Measurements from ENCODE around the gene DDN.

The DDN gene

DNA sequence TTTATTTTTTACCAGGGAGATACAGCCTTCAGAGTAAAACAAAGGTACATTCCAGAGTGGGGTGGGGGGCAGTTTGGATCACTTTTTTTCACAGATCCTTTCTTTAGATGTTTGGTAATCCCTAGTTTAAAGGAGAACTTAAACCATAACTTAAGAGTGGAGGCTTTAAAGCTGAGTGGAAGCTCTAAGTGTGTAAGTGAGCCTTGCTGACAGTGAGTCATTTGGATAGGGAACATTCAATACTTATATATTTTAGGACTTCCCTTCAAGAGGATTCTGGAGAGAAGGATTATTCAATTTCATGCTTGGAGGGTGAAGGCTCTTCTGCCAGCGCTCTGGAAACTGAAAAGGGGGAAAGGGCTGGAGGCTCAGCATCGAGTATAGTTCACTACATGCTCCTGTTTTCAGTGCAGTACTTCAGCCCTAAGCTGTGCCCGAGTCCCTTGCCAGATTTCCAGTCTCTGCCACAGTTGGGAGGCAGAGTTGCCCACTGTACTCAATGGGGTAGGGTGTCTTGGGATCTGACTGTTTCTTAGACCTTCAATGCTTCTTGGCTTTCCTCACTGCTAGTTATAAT, 11.0 kb upstream of the DDN start:
- DNase-seq, result no peak

DNA sequence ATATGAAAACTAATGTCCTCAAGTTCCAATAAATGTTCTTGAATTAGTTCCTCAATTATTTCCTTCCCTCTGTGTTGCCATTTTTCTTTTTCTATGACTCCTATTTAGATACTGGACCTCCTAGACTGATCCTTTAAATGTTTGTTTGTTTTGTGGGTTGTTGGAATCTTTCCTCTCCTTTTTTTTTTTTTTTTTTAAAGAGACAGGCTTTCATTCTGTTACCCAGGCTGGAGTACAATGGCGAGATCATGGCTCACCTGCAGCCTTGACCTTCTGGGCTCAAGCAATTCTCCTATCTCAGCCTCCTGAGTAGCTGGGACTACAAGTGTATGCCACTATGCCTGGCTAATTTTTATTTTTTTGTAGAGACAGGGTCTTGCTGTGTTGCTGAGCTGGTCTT, 9.8 kb upstream of the DDN start:
- no peak for DNase-seq

- DNase-seq, result no peak
Measured at GRCh38 chr12:49000346-49000745, 1.2 kb upstream of the DDN start.

GRCh38 chr12:48998497-48999353, 450 bp downstream of the DDN start:
- no peak for DNase-seq

DNA sequence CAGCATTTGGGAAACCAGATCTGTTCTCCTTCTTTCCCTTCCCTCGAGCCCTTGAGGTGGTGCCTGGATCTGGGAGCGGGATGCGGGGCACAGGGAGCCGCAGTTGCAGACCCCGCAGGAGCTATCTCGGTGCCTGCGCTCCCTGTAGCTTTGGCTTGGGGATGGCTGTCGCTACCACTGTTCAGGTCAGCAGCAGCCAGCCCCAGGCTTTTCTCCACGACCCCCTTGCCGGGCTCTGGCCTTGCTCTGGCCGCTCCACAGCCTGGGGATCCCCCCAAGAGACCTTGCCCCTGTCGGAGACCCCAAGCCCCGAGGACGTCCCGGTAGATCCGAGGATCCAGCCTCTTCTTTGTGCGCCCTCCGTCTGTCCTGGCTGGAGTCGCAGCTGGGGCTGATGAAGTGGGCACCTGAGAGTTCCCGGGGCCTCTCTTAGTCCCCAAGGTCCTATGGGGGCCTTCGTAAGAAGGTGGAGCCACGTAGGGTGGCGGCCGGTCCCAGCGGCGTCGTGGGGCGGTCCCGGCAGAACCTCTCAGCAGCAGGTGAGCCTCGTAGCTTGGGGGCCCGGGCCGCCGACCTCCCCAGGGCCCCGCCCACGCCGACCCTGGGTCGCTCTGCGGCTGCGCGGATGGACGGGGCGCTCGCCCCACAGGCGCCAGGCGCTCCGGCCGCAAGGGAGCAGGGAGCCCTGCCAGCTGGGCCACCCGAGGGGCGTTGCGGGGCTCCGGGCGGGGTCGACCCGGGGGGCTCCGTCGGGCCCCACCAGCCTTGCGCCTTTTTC, 1.3 kb downstream of the DDN start:
- no peak for DNase-seq

DNA sequence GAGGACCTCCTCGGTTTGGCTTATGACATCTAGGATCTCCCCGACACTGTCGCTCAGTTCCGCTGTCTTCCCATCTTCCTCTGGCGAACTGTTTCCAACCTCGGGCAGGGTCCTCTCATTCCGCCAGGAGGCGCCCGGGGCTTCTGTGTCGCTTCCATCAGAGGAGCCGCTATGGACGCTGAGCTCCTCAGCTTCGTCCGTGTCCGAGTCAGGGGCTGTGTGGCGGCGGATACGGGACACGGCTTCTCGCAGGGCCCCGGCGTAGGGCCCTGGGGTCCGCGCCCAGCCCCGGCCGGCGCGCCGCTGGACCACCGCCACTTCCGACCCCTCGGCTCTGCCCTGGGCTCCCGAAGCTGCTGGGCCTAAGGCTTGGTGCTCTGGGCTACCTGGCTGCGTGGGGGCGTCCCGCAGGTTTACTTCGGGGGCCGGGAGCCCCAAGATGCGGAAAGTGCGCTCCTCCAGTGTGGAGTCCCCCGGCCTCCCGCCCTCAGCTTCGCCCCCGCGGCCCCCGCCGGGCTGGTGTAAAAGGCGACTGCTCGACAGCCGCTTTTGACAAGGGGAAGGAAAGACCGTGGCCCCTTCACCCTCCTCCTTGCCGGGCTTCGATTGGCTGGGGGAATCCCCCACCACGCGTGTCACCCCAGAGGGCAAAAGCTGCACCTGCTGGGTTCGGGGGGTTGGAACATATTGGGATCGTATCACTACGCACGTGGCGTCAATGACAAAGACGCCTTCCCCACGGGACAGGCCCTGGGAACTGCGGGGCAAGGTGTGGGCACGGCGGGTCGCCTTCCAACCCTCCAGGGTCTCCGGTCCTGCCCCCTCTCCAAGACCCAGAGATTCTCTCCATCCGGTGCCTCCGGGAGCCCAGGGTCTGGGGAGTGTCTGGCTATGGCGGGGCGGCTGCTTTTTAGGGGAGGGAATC, 2.1 kb downstream of the DDN start:
- DNase-seq, result peak; percentile 63

DNA sequence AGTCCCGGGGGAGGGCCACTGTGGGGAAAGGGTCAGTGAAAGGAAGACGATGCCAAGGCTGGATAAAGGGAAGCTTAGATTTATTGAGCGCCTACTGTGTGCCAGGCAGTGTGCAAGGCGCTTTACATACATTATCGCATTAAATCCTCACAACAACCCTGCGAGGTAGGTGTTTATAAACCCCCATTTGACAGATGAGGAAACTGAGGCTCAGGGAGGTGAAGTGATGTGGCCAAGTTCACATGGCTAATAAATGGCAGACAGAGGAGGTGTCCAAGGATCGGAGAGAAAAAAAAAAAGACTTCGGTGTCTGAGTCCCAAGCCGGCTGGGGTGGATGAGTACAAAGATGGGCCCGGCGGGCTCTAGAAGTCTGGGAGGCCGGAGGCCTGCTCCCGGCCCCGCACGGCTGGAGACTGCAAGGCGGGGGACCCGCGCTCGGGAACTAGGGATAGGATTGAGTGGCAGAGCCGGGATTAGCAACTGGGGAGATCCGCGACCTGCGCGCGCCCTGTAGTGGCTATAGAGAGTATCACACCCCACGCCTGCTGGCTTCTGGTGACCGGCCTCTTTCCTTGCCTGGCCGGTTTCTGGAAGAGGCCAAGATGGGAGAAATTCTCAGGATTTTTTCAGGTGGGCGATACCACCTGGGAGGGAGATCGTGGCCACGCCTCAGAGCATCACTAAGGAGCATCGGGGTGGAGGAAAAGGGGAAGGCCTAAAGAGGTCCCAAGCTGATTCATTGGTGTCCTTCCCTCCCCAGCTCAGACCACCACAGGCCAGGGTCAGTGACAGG, 3.9 kb downstream of the DDN start:
- no peak for DNase-seq

DNA sequence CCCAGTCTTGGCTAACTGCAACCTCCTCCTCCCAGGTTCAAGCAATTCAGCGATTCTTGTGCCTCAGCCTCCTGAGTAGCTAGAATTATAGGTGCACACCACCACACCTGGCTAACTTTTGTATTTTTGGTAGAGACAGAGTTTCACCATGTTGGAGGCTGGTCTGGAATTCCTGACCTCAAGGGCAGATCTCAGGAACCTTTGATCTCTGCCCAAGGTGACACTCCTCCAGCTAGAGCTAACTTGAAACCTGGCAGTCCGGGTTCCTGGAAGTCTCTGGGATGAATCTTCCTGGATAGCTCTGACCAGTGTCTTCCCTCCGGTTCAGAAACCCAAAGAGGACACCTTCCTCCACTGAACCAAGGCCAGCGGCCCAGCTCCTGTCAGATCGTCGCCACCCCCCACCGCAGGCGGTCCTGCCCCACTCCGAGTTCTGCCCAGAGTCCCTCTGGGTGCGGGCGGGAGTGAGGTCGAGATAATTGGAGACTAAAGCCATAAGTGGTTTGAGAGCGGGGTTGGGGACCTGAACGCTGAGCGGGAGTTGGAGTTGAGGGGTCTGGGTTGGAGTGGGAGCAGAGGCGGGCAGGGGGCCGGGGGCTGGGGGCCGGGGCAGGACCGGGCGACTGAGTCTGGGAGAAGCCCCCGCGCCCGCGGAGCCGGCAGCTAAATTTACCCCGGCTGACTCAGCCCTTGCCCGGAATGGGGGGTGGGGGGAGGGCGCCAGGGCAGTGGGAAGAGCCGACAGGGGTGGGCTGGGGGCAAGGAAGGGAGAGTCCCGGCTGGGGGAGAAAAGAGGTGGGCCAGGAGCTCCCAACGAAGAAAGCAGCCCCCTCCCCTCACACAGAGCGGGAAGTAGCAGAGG, 4.7 kb downstream of the DDN start:
- DNase-seq, result no peak

DNA sequence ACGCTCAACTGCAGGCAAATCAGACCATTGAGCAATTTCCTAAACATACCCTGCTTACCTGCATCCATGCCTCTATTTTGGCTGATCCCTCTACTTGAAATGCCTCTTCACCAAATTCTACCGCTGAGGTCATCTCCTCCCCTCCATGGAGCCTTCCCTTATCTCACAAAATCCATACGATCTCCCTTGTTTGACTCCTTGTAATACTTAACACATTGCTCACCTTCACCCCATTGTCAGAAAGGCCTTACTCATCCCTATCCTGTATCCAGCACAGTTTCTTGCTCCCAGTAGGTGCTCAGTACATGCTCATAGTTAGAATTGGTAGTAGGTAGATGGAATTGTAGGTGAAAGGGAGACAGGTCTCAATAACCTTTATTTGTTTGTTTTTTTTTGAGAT, 5.4 kb downstream of the DDN start:
- DNase-seq, result no peak

- no peak for DNase-seq
Measured at GRCh38 chr12:48991247-48992050, 7.7 kb downstream of the DDN start.

DNA sequence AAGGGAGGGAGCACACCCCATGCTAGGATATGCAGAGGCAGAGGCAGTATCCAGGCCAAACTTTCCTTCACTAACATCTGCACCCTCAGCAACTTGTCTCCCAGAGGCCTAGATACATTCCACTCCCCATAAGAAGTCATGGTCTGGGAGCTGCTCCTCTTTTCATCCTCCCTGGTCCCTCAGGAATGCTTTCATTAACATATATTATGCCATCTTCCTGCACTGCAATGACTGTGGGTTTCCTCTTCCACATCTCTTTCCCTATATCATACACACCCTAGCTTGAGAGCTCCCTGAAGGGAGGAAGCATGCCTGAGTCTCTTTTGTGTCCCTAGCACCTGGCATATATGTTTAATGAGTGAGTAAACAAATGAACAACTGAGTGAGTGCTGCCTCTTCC, 8.6 kb downstream of the DDN start:
- no peak for DNase-seq

DNA sequence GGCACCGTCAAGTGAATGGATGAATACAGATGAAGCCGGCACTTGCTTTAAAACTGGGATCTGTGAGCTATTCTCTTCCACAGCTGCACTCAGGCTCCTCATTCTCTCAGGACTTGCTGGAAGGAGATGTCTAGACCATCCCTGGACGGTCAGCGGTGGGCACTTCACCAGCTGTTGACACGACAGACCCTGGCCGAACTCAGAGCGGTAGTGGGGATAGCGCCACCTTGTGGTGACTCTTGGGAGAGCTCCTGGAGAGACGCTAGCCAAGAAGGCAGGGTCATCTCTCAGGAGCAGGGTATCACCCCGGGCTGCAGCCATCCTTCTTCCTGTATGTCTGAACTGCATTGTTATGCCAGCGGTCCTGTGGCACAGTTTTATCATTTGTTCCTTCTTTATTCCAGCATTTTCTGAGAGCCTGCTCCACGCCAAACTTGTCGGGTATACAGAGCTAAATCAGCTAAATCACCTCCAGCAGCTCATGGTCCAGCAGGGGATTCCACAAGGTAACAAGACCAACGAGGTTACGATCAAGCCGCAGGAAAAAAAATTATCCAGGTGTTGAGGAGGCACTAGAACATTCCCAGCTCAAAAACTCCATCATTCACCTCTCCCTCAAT, 11.0 kb downstream of the DDN start:
- peak; percentile 57 for DNase-seq

GRCh38 chr12:48986720-48987291, 12.4 kb downstream of the DDN start:
- DNase-seq, result no peak

DNA sequence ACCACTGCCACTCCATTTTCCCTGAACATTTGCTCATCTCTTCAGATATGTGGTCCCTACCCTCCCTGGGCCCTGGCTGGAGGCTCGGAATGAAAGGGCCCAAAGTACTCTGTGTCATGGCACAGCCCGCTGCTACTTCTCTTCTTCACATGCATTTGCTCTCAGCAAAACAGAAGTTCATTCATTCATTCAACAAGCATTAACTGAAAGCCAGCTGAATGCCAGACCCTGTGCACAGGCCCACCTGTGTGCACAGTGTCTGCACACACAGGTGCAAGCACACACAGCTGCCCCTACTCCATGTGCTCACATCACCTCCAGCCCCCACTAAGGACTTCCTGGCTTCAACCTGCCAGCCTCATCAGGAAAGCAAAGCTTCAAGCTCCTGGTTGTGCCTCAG, 13.3 kb downstream of the DDN start:
- no peak for DNase-seq

DNA sequence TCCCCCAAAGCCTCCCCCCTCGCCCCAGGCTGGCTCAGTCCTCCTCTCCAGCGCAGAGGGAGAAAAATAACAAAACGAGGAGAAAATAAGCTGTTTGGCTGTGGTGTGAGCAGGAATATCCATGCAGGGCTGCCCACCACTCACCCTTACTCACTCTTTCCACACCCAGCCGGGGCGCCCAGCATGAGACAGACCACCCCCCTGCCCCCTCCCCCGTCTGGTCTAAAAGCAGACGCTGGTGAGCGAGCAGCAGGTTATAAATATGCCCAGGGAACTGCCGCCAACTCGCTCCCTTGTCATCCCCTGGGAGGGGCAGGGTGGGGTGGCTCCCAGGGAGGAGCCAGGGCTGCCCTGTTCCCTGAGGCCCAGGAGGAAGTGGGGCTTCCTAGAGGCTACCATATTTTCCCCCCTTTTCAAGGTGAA, 13.7 kb downstream of the DDN start:
- DNase-seq, result no peak

- no peak for DNase-seq
Measured at GRCh38 chr12:48982397-48983080, 16.6 kb downstream of the DDN start.

DNA sequence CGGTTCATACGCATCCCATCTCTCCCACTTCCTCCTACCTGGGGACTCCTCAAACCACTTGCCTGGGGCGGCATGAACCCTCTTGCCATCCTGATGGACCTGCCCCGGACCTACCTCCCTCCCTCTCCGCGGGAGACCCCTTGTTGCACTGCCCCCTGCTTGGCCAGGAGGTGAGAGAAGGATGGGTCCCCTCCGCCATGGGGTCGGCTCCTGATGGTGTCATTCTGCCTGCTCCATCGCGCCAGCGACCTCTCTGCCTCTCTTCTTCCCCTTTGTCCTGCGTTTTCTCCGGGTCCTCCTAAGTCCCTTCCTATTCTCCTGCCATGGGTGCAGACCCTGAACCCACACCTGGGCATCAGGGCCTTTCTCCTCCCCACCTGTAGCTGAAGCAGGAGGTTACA, 17.4 kb downstream of the DDN start:
- DNase-seq, result no peak

DNA sequence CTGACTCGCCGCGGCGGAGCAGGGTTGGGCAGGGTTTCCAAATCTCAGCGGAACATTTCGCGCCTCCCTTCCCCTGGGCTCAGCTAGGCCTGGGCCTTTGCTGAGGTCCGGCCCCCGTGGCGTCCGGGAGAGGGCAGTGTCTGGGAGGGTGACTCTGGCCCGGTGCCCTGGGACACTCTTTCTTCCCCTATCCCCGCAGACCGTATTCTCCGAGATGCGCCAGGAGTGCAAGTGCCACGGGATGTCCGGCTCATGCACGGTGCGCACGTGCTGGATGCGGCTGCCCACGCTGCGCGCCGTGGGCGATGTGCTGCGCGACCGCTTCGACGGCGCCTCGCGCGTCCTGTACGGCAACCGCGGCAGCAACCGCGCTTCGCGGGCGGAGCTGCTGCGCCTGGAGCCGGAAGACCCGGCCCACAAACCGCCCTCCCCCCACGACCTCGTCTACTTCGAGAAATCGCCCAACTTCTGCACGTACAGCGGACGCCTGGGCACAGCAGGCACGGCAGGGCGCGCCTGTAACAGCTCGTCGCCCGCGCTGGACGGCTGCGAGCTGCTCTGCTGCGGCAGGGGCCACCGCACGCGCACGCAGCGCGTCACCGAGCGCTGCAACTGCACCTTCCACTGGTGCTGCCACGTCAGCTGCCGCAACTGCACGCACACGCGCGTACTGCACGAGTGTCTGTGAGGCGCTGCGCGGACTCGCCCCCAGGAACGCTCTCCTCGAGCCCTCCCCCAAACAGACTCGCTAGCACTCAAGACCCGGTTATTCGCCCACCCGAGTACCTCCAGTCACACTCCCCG, 18.0 kb downstream of the DDN start:
- DNase-seq, result no peak
